Measurements from ENCODE around the gene CDYL2.

Gene CDYL2

DNA sequence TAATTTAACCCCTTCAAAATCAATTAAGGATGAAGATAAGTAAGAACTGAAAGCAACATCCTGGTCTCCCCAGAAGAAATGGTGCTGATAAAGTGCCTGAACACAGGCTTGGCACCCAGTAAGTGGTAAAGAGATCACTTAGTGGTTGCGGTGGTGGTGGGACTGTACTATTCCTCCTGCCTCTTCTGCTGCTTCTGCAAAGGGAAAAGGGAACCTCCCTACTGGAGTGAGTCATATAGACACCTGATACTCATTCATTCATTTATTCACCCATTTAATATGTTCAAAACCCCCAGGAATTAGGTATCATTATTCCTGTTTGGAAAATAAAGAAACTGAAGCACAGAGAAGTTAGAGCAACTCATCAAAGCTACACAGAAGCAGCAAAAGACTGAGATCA, 60.6 kb downstream of the CDYL2 start:
- no peak for DNase-seq (ENCODE audit: low spot score)

GRCh38 chr16:80743273-80743672, 61.1 kb downstream of the CDYL2 start:
- DNase-seq (ENCODE audit: low spot score): no peak

- DNase-seq (ENCODE audit: low spot score): no peak
Measured at GRCh38 chr16:80742331-80742730, 62.1 kb downstream of the CDYL2 start.

- DNase-seq (ENCODE audit: low spot score): no peak
Measured at GRCh38 chr16:80741724-80742123, 62.7 kb downstream of the CDYL2 start.

GRCh38 chr16:80739523-80739922, 64.9 kb downstream of the CDYL2 start:
- DNase-seq (ENCODE audit: low spot score): no peak

DNA sequence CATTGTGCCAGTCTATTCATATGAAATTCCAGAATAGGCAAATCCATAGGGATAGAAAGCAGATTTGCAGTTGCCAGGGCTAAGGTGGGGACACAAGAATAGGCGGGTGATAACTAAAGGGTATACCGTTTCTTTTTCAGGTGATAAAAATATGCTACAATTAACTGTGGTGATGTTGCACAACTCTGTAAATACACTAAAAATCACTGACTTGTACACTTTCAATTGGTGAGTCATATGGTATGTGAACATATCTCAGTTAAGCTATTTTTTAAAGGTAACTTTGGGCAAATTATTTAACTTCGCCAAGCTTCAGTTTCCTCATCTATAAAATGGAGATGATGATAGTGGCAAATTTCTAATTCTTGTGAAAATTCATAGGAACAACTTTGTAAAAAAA, 65.9 kb downstream of the CDYL2 start:
- DNase-seq (ENCODE audit: low spot score): no peak

DNA sequence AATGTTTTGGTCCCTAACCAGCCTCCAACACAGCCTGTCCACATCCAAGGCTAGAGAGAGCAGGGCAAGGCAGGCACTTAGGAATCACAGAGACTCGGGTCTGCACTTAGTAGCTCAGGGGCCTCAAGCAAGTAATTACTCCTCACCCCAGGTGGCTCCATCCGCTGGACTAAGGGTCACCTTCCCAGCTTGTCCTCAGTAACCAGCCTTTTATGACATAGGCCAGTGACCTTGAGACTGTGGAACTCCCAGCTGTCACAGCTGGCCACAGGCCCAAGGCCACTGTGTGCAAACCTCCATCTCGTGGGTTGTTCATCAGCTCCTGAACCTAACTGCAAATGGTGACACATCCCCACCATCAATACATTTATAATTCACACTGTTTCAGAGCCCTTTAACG, 68.6 kb downstream of the CDYL2 start:
- no peak for DNase-seq (ENCODE audit: low spot score)

DNA sequence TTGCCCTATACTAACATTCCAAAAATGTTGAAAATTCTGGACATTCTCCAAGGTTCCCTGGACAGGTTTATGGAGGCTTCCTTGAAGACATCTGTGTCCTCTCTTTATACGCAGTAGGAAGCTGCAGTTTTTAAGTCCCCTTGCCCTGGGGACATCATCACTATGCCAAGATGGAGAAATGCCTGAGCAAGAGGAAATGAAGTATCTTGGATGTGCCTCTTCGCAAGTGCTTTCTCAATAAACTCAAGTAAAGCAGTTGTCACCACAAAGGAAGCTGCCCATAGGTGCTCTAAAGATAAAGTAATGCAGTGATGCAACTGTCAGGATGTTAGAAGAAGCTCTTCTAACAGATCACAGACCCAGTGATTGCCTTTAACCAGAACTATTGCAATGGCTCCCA, 71.0 kb downstream of the CDYL2 start:
- DNase-seq (ENCODE audit: low spot score): no peak

- no peak for DNase-seq (ENCODE audit: low spot score)
Measured at GRCh38 chr16:80731915-80732314, 72.5 kb downstream of the CDYL2 start.

DNA sequence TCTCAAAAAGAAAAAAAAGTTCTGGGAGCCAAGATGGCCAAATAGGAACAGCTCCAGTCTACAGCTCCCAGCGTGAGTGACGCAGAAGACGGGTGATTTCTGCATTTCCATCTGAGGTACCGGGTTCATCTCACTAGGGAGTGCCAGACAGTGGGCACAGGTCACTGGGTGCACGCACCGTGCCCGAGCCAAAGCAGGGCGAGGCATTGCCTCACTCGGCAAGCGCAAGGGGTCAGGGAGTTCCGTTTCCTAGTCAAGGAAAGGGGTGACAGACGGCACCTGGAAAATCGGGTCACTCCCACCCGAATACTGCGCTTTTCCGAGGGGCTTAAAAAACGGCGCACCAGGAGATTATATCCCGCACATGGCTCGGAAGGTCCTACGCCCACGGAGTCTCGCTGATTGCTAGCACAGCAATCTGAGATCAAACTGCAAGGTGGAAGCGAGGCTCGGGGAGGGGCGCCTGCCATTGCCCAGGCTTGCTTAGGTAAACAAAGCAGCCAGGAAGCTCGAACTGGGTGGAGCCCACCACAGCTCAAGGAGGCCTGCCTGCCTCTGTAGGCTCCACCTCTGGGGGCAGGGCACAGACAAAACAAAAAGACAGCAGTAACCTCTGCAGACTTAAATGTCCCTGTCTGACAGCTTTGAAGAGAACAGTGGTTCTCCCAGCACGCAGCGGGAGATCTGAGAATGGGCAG, 77.2 kb downstream of the CDYL2 start:
- DNase-seq (ENCODE audit: low spot score): peak; percentile 12

GRCh38 chr16:80725566-80726162, 78.7 kb downstream of the CDYL2 start:
- DNase-seq (ENCODE audit: low spot score): no peak

DNA sequence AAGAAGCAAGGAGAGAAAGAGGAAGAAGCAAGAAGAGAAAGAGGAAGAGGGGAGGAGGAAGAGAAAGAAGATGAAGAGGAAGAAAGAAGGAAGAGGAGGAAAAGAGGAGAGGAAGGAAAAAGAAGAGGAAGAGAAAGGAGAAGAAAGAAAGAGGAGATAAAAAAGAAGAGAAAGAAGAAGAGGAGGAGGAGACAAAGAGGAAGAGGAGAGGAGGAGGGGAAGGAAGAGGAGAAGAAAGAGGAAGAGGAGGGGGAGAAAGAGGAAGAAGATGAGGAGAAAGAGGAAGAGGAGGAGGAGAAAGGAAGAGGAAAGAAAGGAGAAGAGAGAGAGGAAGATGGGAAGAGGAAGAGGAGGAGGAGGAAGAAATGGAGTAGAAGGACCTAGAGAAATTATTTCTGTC, 80.4 kb downstream of the CDYL2 start:
- no peak for DNase-seq (ENCODE audit: low spot score)

DNA sequence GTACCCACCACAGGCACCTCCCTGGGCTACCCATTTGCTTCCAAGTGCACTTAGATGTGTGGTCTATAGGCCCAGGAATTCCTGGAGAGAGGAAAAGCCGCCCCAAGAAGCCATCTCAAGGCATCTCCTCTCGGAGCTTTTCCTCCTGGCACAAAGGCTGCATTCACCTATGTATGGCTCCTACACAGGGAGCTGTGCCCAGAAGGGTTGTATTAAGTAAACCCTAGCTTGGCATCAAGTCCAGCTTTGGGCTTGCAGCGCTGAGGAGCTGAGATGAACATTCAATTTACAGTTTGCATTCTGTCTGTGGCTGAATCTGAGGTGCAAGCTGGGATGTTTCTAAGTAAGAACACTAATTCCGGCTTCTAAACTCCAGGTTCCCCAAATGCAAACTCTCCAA, 81.3 kb downstream of the CDYL2 start:
- no peak for DNase-seq (ENCODE audit: low spot score)

DNA sequence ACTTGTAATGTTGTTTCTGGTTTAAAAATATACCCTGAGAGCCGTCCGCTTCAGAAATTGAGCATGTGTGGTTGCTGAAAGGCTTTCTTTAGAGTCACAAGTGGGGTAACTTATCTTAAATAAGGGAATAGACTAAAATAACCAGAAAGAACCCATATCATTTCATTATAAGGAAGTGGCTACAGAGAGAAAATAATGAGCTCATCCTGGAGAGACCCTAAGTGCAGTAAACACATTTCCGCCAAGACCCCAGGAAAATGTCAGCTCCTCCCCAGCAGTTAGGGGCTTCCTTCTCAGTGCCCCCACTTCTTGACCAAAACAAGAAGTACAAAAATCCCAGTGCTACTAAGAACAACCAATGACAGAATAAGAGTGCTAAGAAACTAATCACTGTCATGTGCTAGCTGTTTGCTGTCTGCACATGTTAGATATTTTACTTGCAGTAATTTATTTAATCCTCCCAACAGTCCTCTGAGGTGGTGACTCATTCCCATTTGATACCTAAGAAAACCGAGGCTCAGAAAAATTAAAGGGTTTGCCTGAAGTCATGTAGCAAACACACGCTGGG, 83.5 kb downstream of the CDYL2 start:
- no peak for DNase-seq (ENCODE audit: low spot score)

DNA sequence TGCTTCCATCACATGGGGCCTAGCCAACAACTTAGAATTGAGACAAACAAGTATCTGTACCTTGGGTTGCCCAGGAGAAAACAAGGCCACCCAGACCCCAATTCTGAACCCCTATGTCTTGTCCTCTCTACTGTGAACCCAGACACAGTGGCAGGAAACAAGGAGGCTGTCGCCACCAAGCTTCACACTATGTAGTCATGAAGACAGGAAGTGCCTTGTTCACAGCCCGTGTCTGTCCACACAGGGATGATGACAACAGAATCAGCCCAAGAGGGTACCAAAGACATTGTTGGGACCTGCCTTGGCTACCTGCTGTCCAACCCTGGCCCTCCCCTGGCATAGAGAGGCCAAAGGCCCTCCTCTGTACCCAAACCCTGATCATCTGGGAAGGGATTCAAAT, 84.8 kb downstream of the CDYL2 start:
- DNase-seq (ENCODE audit: low spot score): no peak

- DNase-seq (ENCODE audit: low spot score): peak; percentile 31
Measured at GRCh38 chr16:80718480-80719220, 85.7 kb downstream of the CDYL2 start.

DNA sequence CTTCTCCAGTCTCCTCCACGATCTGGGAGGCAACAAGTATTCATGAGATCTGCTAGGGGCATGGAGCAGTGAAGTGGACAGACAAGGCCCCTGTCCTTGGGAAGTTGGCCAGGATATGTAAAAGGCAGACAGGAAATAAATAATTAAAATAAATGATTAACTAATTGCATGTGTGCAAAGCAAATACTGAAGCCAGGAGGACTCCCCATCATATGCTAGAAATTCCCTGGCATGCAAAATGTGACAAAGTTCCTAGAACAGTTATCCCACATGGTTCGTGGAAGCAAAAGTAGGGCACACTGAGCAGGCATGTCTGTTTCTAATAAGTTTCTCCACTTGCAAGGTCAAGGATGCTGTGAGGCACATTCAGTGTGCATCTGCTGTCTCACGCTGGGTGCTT, 86.8 kb downstream of the CDYL2 start:
- no peak for DNase-seq (ENCODE audit: low spot score)

DNA sequence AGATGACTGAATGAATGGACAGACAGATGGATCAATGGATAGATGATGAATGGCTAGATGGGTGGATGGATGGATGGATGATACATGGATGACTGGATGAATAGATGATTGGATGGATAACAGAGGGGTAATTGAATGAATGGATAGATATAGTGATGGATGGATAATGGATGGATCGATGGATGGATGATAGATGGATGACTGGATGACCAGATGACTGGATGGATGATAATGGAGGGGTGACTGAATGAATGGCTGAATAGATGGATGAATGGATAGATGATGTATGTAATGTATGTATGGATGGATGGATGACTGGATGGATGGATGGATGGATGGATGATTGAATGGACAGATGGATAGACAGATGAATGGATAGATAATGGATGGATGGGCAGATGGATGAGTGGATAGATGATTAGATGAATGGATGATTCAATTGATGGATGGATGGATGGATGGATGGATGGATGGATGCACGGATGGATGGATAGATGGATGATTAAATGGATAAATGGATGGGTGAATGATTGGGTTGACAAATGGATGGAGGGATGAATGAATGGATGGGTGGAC, 87.7 kb downstream of the CDYL2 start:
- DNase-seq (ENCODE audit: low spot score): no peak

- DNase-seq (ENCODE audit: low spot score): no peak
Measured at GRCh38 chr16:80711406-80711805, 93.0 kb downstream of the CDYL2 start.

DNA sequence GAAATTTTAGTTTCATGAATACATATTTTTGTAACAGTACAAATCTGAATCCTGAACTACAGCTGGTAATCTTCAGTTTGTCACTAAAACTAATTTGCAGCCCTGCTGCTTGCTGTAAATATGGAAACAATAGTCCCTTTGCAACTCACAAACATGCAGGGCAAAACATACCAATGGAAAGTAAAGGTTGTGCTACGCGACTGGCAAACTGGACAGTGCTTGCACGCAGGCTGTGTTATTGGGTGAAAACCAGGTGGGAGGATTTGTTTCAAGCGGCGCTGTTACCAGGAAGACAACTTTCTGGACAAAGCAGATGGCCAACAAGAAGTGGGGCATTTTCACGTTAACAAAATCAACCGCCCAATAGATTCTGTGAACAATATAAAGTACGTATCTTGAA, 93.5 kb downstream of the CDYL2 start:
- DNase-seq (ENCODE audit: low spot score): no peak

DNA sequence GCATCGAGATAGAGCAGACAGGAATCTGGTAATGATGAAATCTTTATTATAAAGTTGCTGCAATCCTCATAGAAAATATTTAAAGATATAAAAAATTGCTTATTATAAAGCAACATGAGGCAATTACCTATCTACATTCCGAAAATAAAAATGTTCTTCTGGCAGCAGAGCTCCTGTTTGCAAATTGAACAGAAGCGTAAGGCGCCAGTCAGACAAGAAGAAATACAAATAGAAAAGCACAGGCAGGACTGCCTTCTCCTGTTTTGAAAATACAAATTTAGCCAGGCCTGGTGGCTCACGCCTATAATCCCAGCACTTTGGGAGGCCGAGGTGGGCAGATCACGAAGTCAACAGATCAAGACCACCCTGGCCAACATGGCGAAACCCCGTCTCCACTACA, 95.6 kb downstream of the CDYL2 start:
- no peak for DNase-seq (ENCODE audit: low spot score)

DNA sequence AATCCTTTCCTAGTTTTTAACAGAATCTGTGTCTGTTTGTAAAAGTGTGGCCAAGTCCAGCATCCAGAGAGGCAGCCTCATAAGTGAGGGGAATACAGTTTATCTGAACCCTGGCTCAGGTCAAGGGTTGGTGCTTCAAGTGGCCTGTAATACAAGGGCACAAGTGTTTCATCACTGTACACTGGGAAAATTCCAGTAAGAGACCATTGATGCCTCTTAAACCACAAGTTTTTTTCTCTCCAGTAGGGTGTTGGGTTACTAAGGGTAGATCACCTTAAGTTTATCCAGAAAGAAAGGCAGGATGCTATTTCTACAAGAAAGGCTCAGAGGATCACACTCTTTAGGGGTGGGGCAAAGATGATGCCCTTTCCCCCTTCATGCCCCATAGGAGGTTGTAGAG, 96.7 kb downstream of the CDYL2 start:
- DNase-seq (ENCODE audit: low spot score): no peak

DNA sequence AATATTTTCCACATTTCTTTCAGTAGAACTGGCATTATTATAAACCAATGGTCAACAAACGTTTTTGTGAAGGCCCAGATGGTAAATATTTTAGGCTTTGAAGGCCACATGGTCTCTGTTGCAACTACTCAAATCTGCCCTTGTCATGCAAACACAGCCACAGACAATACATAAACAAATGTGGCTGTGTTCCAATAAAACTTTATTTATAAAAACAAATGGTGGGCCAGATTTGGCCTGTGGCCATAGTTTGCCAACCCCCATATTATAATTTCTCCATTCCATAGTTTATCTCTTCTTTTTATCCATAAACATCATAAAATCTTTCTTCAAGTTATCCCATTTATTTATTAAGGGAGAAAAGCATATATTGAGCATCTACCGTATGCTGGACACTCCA, 98.8 kb downstream of the CDYL2 start:
- no peak for DNase-seq (ENCODE audit: low spot score)
